ENCODE results near the gene TET1. TPM values are rescaled to one million over a fixed set of nuclear protein-coding genes. Genes with fewer than 3 reads are reported as not detected.

Gene TET1
- total and polyA plus RNA-seq, 4 donors: 0.18 to 3.6 (median 1.2) TPM

- H3K27me3 ChIP-seq (ENCODE audit: control insufficient read depth in 1 of 2, insufficient read depth in 2 of 2, low read length in 1 of 2): no peaks in the 10 kb centered on the region
These were observed 1.1 kb downstream of the TET1 start for GRCh38 chr10:68560943-68561864.

GRCh38 chr10:68561865-68562649 lies 1.9 kb downstream of the TET1 start:
- intact Hi-C loops (cut with DNase I): loop anchor here in 1 of 2 donors (5.0 kb wide), 1 partner anchor 160 kb away; the partner anchor contains the start of gene CCAR1
- Histone ChIP-seq H3K9me3 (ENCODE audit: control insufficient read depth, low read length) (no peaks in the 10 kb centered on the region), H3K36me3 (ENCODE audit: control insufficient read depth in 1 of 2, insufficient read depth in 2 of 2, low read length in 1 of 2) (no peaks in the 10 kb centered on the region), H3K4me3 (ENCODE audit: low read length in 2 of 2) (no peak overlapping the region), H3K27ac (ENCODE audit: low read depth in 1 of 2, low read length in 2 of 2) (no peak overlapping the region), H3K27me3 (ENCODE audit: control insufficient read depth in 1 of 2, insufficient read depth in 2 of 2, low read length in 1 of 2) (no peaks in the 10 kb centered on the region), H3K4me1 (ENCODE audit: control insufficient read depth in 1 of 2, insufficient read depth in 2 of 2, low read length in 2 of 2) (no peaks in the 10 kb centered on the region)
- DNase-seq: no peak
- ATAC-seq (ENCODE audit: low FRiP score): no peak
- WGBS, 2 donors: 52 to 55% methylated on average over 28 of the region's 28 CpGs

More at GRCh38 chr10:68560943-68561864, 1.1 kb downstream of the TET1 start:
- Histone ChIP-seq H3K9me3 (ENCODE audit: control insufficient read depth, low read length) (no peaks in the 10 kb centered on the region), H3K4me3 (ENCODE audit: low read length in 2 of 2) (peak overlapping the region; percentile 76 to 84), H3K36me3 (ENCODE audit: control insufficient read depth in 1 of 2, insufficient read depth in 2 of 2, low read length in 1 of 2) (no peaks in the 10 kb centered on the region), H3K4me1 (ENCODE audit: control insufficient read depth in 1 of 2, insufficient read depth in 2 of 2, low read length in 2 of 2) (no peaks in the 10 kb centered on the region), H3K27ac (ENCODE audit: low read depth in 1 of 2, low read length in 2 of 2) (no peak overlapping the region)
- 0 to 1% methylated on average over 30 to 54 of the region's 55 CpGs for WGBS, 2 donors
- ATAC-seq (ENCODE audit: low FRiP score) (peak; percentile 69), DNase-seq (peak in 1 of 2 donors; percentile 80)
- intact Hi-C loops (cut with DNase I): loop anchor here in 1 of 2 donors (5.0 kb wide), 1 partner anchor 161 kb away; the partner anchor contains the start of gene CCAR1

- intact Hi-C loops (cut with DNase I): loop anchor here in 1 of 2 donors (5.0 kb wide), 1 partner anchor 159 kb away; the partner anchor contains the start of gene CCAR1
- H3K36me3 ChIP-seq (ENCODE audit: control insufficient read depth in 1 of 2, insufficient read depth in 2 of 2, low read length in 1 of 2): no peaks in the 10 kb centered on the region
- DNase-seq (no peak), ATAC-seq (ENCODE audit: low FRiP score) (no peak)
- no peak overlapping the region for H3K27ac ChIP-seq (ENCODE audit: low read depth in 1 of 2, low read length in 2 of 2)
- H3K4me3 ChIP-seq (ENCODE audit: low read length in 2 of 2): no peak overlapping the region
- 54 to 58% methylated on average over 12 of the region's 12 CpGs for WGBS, 2 donors
- H3K4me1 ChIP-seq (ENCODE audit: control insufficient read depth in 1 of 2, insufficient read depth in 2 of 2, low read length in 2 of 2): no peaks in the 10 kb centered on the region
- H3K9me3 ChIP-seq (ENCODE audit: control insufficient read depth, low read length): no peaks in the 10 kb centered on the region
- H3K27me3 ChIP-seq (ENCODE audit: control insufficient read depth in 1 of 2, insufficient read depth in 2 of 2, low read length in 1 of 2): no peaks in the 10 kb centered on the region
These were observed 2.8 kb downstream of the TET1 start for GRCh38 chr10:68562661-68563570.

- no peak overlapping the region for H3K4me3 ChIP-seq (ENCODE audit: low read length in 2 of 2)
- no peaks in the 10 kb centered on the region for H3K27me3 ChIP-seq (ENCODE audit: control insufficient read depth in 1 of 2, insufficient read depth in 2 of 2, low read length in 1 of 2)
- H3K27ac ChIP-seq (ENCODE audit: low read depth in 1 of 2, low read length in 2 of 2): no peak overlapping the region
- ATAC-seq (ENCODE audit: low FRiP score) (no peak), DNase-seq (no peak)
- 72 to 97% methylated on average over 3 to 4 of the region's 4 CpGs for WGBS, 2 donors
- H3K9me3 ChIP-seq (ENCODE audit: control insufficient read depth, low read length): no peaks in the 10 kb centered on the region
- intact Hi-C loops (cut with DNase I): loop anchor here in 1 of 2 donors (5.0 kb wide), 1 partner anchor 158 kb away; the partner anchor contains the start of gene CCAR1
- H3K36me3 ChIP-seq (ENCODE audit: control insufficient read depth in 1 of 2, insufficient read depth in 2 of 2, low read length in 1 of 2): no peaks in the 10 kb centered on the region
- H3K4me1 ChIP-seq (ENCODE audit: control insufficient read depth in 1 of 2, insufficient read depth in 2 of 2, low read length in 2 of 2): no peaks in the 10 kb centered on the region
These were observed 4.6 kb downstream of the TET1 start for GRCh38 chr10:68564712-68565111.

- no peak overlapping the region for H3K4me3 ChIP-seq (ENCODE audit: low read length in 2 of 2)
- DNase-seq (no peak), ATAC-seq (ENCODE audit: low FRiP score) (no peak)
- intact Hi-C loops (cut with DNase I): no loop called here
- no peaks in the 10 kb centered on the region for H3K4me1 ChIP-seq (ENCODE audit: control insufficient read depth in 1 of 2, insufficient read depth in 2 of 2, low read length in 2 of 2)
- no peaks in the 10 kb centered on the region for H3K9me3 ChIP-seq (ENCODE audit: control insufficient read depth, low read length)
- no peak overlapping the region for H3K27ac ChIP-seq (ENCODE audit: low read depth in 1 of 2, low read length in 2 of 2)
- no peaks in the 10 kb centered on the region for H3K27me3 ChIP-seq (ENCODE audit: control insufficient read depth in 1 of 2, insufficient read depth in 2 of 2, low read length in 1 of 2)
- no peaks in the 10 kb centered on the region for H3K36me3 ChIP-seq (ENCODE audit: control insufficient read depth in 1 of 2, insufficient read depth in 2 of 2, low read length in 1 of 2)
- 91 to 94% methylated on average over 3 of the region's 3 CpGs for WGBS, 2 donors
These were observed 5.5 kb downstream of the TET1 start for GRCh38 chr10:68565658-68566057.

GRCh38 chr10:68566351-68566750 lies 6.2 kb downstream of the TET1 start:
- Histone ChIP-seq H3K27ac (ENCODE audit: low read depth in 1 of 2, low read length in 2 of 2) (no peak overlapping the region), H3K4me3 (ENCODE audit: low read length in 2 of 2) (no peak overlapping the region), H3K9me3 (ENCODE audit: control insufficient read depth, low read length) (no peaks in the 10 kb centered on the region), H3K4me1 (ENCODE audit: control insufficient read depth in 1 of 2, insufficient read depth in 2 of 2, low read length in 2 of 2) (no peaks in the 10 kb centered on the region), H3K36me3 (ENCODE audit: control insufficient read depth in 1 of 2, insufficient read depth in 2 of 2, low read length in 1 of 2) (no peaks in the 10 kb centered on the region), H3K27me3 (ENCODE audit: control insufficient read depth in 1 of 2, insufficient read depth in 2 of 2, low read length in 1 of 2) (no peaks in the 10 kb centered on the region)
- no peak for ATAC-seq (ENCODE audit: low FRiP score)
- no peak for DNase-seq
- WGBS, 2 donors: 3 to 11% methylated on average over 1 of the region's 1 CpG
- intact Hi-C loops (cut with DNase I): no loop called here

GRCh38 chr10:68566955-68567354 lies 6.8 kb downstream of the TET1 start:
- Histone ChIP-seq H3K36me3 (ENCODE audit: control insufficient read depth in 1 of 2, insufficient read depth in 2 of 2, low read length in 1 of 2) (no peaks in the 10 kb centered on the region), H3K27me3 (ENCODE audit: control insufficient read depth in 1 of 2, insufficient read depth in 2 of 2, low read length in 1 of 2) (no peaks in the 10 kb centered on the region), H3K27ac (ENCODE audit: low read depth in 1 of 2, low read length in 2 of 2) (no peak overlapping the region), H3K9me3 (ENCODE audit: control insufficient read depth, low read length) (no peaks in the 10 kb centered on the region), H3K4me1 (ENCODE audit: control insufficient read depth in 1 of 2, insufficient read depth in 2 of 2, low read length in 2 of 2) (no peaks in the 10 kb centered on the region), H3K4me3 (ENCODE audit: low read length in 2 of 2) (no peak overlapping the region)
- no peak for ATAC-seq (ENCODE audit: low FRiP score)
- WGBS, 2 donors: 51 to 68% methylated on average over 2 of the region's 2 CpGs
- DNase-seq: no peak
- intact Hi-C loops (cut with DNase I): no loop called here

- Histone ChIP-seq H3K4me3 (ENCODE audit: low read length in 2 of 2) (no peak overlapping the region), H3K27me3 (ENCODE audit: control insufficient read depth in 1 of 2, insufficient read depth in 2 of 2, low read length in 1 of 2) (no peaks in the 10 kb centered on the region), H3K27ac (ENCODE audit: low read depth in 1 of 2, low read length in 2 of 2) (no peak overlapping the region), H3K36me3 (ENCODE audit: control insufficient read depth in 1 of 2, insufficient read depth in 2 of 2, low read length in 1 of 2) (no peaks in the 10 kb centered on the region), H3K4me1 (ENCODE audit: control insufficient read depth in 1 of 2, insufficient read depth in 2 of 2, low read length in 2 of 2) (no peaks in the 10 kb centered on the region), H3K9me3 (ENCODE audit: control insufficient read depth, low read length) (no peaks in the 10 kb centered on the region)
- ATAC-seq (ENCODE audit: low FRiP score): no peak
- 47 to 48% methylated on average over 5 of the region's 5 CpGs for WGBS, 2 donors
- no peak for DNase-seq
- intact Hi-C loops (cut with DNase I): no loop called here
These were observed 12.0 kb downstream of the TET1 start for GRCh38 chr10:68572151-68572550.
